T-helper 2 cell treated with Interferon-gamma antibody and Interleukin-4, amounts not matched to agents 100 ng/mL and 5 ng/mL, for 36 hours (primary cell): ENCODE measurements around the gene METTL21C. TPM values are rescaled to one million over a fixed set of nuclear protein-coding genes. Genes with fewer than 3 reads are reported as not detected.

ENCODE experiments used
- intact Hi-C: fragments of 100-400 bp; cut with micrococcal nuclease; formaldehyde crosslinking; loops from one replicate; pipeline ENCODE4 v1.15.1; 2023
- total RNA-seq: library from RNA; stranded (reverse); gene quantifications from 2 replicates; pipeline ENCODE4 v1.2.3, GENCODE V29; 2022

Gene METTL21C
- total RNA-seq, 1 donor from 2014 or later = not detected

DNA sequence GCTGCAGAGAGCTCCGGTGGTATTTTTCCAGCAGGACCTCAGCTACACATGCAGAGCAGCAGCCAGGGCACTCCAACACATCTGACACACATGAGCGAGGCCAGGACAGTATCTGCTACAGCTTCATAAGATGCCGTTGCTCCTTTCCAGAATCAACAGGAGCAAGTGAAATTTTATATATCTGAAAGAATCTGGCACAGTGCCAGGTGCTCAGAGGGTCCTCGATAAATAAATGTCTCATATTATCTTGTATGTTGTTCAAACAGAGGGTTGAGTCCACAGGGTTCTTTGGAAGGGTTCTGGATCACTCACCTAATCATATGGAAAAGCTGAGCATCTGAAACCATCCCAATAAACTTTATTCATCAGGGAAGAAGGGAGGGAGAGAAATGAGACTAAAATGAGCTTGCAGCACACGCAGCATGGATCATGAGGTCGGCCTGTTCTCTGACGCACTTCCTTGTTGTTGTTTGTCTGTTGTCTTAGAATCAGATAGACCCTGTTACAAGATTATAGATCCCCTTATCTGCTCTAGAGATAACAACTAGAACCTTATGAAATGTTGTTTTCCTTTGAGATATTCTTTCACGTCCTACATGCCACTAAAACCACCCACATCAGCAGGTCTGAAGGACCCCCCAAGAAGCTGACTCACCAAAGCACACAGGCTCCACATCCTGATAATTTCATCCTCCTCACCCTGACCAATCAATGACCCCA lies 3.2 kb upstream of the METTL21C start:
- intact Hi-C loops = no loop called here

DNA sequence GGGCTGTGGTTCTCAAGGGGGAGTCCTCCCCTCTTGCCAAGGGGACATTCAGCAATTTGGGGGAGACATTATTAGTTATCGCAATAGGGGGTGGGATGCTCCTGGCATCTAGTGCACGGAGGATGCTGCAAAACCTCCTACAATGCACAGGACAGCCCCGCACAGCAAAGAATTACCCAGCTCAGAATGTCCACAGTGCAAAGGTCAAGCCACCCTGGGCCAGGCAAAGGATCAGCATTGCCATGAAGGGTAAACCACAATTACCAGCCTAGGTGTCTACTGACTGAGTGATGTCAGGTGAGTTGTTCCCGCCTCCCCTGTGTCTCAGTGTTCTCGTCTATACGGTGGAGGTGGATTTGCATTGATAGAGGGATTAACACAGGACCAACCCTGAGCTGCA lies 2.4 kb upstream of the METTL21C start:
- intact Hi-C loops = no loop called here

DNA sequence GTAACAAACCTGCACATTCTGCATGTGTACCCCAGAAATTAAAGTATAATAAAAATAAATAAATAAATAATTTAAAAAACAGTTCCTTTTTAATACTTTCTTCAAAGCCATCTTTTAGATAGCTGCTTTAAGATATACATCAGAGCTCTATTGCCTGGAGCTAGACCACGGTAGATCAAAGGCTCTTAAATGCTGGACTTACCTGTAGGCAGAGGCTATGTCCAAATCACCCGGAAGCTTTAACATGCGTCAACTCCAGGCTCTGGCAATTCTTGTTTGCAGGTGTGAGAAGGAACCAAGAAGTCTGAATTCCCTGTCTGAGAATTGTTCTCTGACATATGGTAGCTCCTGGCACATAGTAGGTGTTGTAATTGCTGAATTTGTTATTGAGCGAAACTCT lies 1.6 kb upstream of the METTL21C start:
- intact Hi-C loops = no loop called here

GRCh38 chr13:102693776-102694175 lies 1.1 kb downstream of the METTL21C start:
- intact Hi-C loops = no loop called here

GRCh38 chr13:102693250-102693649 lies 1.6 kb downstream of the METTL21C start:
- intact Hi-C loops = no loop called here

- intact Hi-C loops = no loop called here
These were observed 2.4 kb downstream of the METTL21C start for GRCh38 chr13:102692491-102692826.

DNA sequence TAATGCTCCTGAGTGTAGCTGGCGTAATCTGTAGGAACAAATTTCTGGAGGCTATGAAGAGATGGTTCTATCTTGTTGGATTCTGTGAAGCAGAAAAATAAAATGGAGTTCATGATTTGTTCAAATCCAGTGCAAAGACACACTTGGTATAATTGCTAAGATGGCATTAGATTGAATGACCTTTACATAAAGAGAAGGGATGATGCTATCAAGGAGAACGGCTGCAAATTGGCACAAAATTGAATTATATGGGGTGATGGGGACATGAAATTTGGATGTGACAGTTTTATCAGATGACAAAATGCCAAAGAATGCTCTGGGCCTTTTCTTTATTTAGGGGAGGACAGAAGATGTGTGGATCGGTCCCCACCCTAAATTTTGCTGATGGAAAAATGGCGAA lies 4.0 kb downstream of the METTL21C start:
- intact Hi-C loops = no loop called here

DNA sequence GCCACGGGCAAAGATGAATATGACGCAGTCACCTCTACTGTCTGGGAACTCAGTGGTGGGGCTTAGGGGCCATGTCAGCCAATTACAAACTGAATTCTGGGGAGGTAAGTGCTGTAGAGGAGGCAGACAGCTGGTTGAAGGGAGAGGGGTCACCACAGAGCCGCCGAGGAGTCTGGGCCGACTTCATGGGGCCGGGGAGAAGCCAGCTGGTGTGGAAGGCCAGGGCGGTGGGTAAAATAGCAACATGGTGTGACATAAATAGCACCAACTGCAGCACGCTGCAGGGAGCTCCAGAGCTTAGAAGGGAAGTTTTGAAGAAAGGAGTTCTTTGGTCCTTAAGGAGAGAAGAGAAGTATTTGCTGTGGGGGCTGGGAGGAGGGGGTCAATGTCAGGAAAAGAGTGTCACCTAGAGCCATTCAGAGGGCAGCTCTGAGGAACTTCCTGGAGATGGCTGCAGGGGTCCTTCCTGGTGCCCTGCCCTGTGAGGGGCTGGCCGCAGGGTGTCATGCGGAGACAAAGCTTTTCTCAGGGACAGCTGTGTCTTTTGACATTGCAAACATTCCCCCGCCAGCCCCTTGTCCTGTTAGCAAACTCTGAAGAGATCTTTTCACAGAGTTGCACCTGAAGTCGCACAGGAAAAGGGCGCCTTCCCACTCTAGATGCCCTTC lies 6.4 kb downstream of the METTL21C start:
- intact Hi-C loops = no loop called here

DNA sequence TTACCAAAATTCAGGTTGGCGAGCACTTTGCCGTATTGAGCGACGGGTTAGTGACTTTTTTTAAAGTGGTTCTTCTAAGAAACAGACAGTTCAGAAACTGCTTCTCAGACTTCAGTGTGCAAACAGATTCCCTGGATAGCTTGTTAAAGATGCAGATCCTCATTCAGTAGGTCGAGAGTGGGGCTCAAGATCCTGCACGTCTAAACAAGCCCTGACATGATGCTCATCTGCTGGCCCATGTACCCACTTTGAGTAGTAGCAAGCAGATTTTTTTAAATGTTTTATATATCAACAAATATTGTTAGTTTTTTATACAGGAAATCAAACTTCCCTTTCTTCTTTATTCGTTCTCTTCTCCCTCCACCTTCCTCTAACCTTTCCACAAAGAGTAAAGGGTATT lies 7.3 kb downstream of the METTL21C start:
- intact Hi-C loops = no loop called here

DNA sequence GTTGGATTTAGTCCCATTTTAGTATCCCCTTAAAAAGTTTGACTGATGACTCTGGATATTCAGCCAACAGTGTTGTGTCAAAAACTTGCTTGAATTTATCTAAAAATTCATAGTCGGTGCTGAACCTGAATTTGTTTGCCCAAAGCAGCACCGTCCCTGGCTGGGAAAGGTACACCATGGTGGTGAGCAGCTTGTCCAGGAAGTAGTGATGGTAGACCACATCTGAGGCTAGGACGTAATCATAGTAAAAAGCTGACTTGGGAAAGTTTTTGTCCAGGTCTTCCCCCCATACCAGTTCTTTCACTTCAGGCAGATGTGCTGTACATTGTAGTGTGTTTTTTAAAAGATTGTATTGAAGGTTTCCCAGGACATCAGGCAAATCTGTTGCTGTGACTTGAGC lies 8.8 kb downstream of the METTL21C start:
- intact Hi-C loops = no loop called here

DNA sequence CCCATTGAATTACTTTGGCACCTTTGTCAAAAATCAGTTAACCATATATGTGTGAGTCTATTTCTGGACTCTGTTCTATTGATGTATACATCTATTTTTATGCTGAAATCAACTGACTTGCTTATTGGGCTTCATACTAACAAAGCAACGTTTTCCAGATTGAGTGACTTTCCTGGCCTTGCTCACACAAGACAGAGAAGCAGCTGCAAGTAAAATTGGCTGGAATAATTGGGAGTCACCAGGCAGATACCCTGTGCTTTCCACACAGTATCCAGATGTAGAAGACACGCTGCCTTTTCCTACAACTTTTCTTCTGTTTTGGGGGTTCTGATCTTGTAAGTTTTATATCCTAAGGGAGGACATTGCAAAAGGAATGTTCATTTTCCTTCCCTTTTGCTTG lies 11.2 kb downstream of the METTL21C start:
- intact Hi-C loops = no loop called here

- intact Hi-C loops = no loop called here
These were observed 12.1 kb downstream of the METTL21C start for GRCh38 chr13:102682727-102683126.

- intact Hi-C loops = no loop called here
These were observed 12.6 kb downstream of the METTL21C start for GRCh38 chr13:102682211-102682610.

- intact Hi-C loops = loop anchor here (2.0 kb wide), 1 partner anchor 120 kb away; no protein-coding TSS in a partner anchor
These were observed 13.8 kb downstream of the METTL21C start for GRCh38 chr13:102680842-102681740.

DNA sequence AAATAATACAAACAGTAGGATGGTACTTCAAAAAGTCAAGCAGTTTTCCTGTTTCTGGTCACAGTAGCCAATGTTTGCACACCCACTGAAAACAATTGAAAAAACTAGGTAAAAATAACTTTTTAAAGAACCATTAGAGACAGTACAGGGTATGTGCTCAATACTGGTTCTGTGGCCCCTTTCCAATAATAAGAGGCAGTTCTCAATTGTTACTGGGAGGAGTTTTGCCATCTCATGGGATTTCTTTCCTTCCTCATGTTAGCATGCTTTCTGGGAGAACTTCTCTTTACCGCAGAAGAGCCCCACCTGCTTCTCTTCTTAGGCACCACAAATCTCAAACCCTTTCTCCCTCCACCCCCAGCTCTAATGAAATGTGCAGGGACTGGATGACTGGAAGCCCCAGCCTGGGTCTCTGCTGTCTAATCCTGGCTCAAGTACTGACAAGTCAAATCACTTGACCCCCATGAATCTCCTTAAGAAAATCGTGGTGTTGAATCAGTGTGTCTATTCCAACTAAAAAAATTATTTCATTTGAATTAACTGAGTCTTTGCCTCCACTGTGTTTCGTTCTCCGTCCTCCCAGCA lies 14.6 kb downstream of the METTL21C start:
- intact Hi-C loops = loop anchor here (2.0 kb wide), 1 partner anchor 121 kb away; no protein-coding TSS in a partner anchor

DNA sequence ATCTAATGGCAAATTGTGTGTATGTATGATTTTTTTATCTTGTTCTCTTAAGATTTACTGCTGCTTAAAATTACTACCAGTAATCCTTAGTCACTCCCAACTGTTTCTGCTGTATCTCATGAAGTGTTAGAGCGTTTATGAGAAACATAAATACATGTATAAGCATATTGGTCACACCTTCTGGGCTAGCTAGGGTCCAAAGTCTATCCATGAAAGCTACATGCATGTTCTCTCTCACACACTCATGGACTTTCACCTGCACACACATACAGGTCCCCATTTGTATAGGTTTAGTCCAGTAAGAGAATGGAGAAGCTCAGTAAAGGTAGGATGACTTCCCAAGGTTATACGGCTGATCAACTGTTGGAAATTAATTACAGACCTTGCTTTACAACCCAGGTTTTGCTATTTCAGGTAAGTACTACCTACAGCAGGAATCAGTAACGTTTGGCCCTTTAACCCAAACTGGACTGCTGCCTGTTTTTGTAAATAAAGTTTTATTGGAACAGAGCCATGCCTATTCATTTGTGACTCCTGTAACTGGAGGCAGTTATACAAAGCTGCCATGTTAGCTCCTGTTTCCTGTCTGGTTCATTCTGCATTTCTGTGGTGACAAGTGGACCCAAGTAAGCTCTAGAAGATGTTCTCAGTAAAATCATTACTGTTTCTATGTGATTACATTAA lies 15.3 kb downstream of the METTL21C start:
- intact Hi-C loops = loop anchor here (2.0 kb wide), 1 partner anchor 121 kb away; no protein-coding TSS in a partner anchor

- intact Hi-C loops = no loop called here
These were observed 16.3 kb downstream of the METTL21C start for GRCh38 chr13:102678339-102679107.

- intact Hi-C loops = no loop called here
These were observed 17.7 kb downstream of the METTL21C start for GRCh38 chr13:102677122-102677521.

DNA sequence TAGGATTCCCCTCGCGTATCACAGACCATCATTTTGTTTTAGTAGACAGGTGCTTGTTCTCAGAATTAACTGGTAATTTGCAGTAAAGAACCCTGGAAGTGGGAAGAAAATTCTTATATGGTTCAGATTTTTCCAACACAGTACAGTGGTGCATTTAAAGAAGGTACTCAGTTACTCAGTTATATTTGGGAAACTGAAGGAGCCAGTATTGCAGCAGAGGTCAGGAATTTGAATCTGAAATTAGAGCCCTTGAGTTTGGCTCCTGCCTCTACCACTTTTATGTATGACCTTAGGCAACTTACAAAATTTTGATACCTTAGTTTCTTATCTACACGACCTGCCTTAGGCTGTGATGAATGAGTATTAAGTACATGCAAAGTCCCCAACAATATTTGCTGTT lies 19.7 kb downstream of the METTL21C start:
- intact Hi-C loops = no loop called here

DNA sequence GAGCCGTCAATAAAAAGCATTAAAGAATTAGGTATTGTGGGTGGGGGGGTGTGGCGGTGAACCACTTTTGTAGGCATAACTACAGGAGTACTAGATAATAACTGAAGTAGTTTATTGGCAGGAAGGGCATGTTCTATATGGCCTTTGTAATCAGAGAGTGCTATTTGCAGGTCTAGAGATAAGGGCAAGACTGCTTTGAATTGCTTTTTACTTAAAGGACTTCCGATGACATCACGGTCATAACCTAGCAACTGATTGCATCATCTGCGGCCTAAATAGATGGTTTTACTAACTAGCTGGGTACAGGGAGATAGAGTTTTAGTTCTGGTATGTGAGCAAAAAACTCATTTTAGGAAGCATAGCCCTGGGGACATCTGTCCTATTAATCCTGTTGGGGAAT lies 24.7 kb downstream of the METTL21C start:
- intact Hi-C loops = no loop called here
